ENCODE data around the gene PIP4K2C.

- TF ChIP-seq CHD4 (IDR thresholded peaks at IDR 0.05; ENCODE audit: borderline replicate concordance) (no peak), RAD21 (conservative IDR thresholded peaks at IDR 0.05 in 1 of 2, IDR thresholded peaks at IDR 0.05 in 1 of 2) (no peak), JUN (IDR thresholded peaks at IDR 0.05) (no peak), CEBPB (IDR thresholded peaks at IDR 0.05) (no peak), JUNB (IDR thresholded peaks at IDR 0.05) (no peak), SMC3 (IDR thresholded peaks at IDR 0.05) (no peak), RCOR1 (IDR thresholded peaks at IDR 0.05; ENCODE audit: low read depth, low read length) (no peak), EHMT2 (IDR thresholded peaks at IDR 0.05; ENCODE audit: low read depth) (no peak)
- TF ChIP-seq, protein P1, sequence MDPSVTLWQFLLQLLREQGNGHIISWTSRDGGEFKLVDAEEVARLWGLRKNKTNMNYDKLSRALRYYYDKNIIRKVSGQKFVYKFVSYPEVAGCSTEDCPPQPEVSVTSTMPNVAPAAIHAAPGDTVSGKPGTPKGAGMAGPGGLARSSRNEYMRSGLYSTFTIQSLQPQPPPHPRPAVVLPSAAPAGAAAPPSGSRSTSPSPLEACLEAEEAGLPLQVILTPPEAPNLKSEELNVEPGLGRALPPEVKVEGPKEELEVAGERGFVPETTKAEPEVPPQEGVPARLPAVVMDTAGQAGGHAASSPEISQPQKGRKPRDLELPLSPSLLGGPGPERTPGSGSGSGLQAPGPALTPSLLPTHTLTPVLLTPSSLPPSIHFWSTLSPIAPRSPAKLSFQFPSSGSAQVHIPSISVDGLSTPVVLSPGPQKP (IDR thresholded peaks at IDR 0.05; ENCODE audit: low read depth, low read length) = no peak
- TF ChIP-seq, protein P2, sequence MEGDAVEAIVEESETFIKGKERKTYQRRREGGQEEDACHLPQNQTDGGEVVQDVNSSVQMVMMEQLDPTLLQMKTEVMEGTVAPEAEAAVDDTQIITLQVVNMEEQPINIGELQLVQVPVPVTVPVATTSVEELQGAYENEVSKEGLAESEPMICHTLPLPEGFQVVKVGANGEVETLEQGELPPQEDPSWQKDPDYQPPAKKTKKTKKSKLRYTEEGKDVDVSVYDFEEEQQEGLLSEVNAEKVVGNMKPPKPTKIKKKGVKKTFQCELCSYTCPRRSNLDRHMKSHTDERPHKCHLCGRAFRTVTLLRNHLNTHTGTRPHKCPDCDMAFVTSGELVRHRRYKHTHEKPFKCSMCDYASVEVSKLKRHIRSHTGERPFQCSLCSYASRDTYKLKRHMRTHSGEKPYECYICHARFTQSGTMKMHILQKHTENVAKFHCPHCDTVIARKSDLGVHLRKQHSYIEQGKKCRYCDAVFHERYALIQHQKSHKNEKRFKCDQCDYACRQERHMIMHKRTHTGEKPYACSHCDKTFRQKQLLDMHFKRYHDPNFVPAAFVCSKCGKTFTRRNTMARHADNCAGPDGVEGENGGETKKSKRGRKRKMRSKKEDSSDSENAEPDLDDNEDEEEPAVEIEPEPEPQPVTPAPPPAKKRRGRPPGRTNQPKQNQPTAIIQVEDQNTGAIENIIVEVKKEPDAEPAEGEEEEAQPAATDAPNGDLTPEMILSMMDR (IDR thresholded peaks at IDR 0.05) = no peak
These were observed 47.4 kb upstream of the PIP4K2C start for GRCh38 chr12:57543581-57543980.

Data from A549 (cell line).